HUES6 (cell line): ENCODE measurements around the gene PDC.
"Not testable (repeated sequence)": the region's sequence is repeated elsewhere in the genome, so short reads cannot be mapped to it uniquely, and the experiment has no call there.

Source experiments
- H3K27ac ChIP-seq: 2 replicates; pipeline ENCODE4 v1.7.0; 2013; ENCODE audit warnings: low read depth, mild to moderate bottlenecking, low read length, inconsistent platforms
- H3K27me3 ChIP-seq: 2 replicates; pipeline ENCODE4 v1.6.1; 2013; ENCODE audit warnings: low read length; ENCODE audit not compliant: control insufficient read depth, insufficient read depth
- H3K36me3 ChIP-seq: 2 replicates; pipeline ENCODE4 v1.6.1; 2013; ENCODE audit warnings: low read length; ENCODE audit not compliant: control insufficient read depth, insufficient read depth
- H3K4me1 ChIP-seq: 2 replicates; pipeline ENCODE4 v1.6.1; 2013; ENCODE audit warnings: low read length; ENCODE audit not compliant: control insufficient read depth, insufficient read depth
- H3K4me3 ChIP-seq: 2 replicates; pipeline ENCODE4 v1.5.1; 2013; ENCODE audit warnings: low read depth, low read length
- H3K9ac ChIP-seq: one replicate; pipeline ENCODE4 v1.6.1; 2013; ENCODE audit warnings: mild to moderate bottlenecking, low read length
- H3K9me3 ChIP-seq: 2 replicates; pipeline ENCODE4 v1.6.1; 2013; ENCODE audit warnings: low read depth, low read length; ENCODE audit not compliant: control insufficient read depth, insufficient read depth

Gene PDC

DNA sequence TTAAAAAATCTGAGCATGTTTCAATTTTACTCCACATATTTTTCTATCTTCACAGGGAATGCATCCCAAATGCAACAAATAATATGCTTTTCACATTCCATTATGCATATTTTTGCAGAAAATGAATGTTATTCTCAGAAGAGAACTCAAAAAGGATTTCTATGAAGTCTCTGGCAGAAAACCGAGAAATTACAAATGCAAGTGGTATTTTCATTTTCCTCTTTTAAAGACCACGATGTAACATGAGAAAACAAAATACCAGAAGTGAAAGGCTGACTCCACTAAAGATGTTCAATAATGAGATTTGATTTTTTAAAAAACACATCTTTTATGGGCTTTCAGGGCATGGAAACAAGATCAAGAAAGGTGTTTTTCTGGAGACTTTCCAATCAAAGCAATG, 5.0 kb upstream of the PDC start:
- 0 out of 2 replicates have a peak, but pooled peaks cover 8% of the 10 kb centered on the region for H3K4me1 ChIP-seq
- no peaks in the 10 kb centered on the region for H3K27me3 ChIP-seq
- no peak overlapping the region for H3K27ac ChIP-seq
- no peaks in the 10 kb centered on the region for H3K9me3 ChIP-seq
- no peak overlapping the region for H3K9ac ChIP-seq
- no peak overlapping the region for H3K4me3 ChIP-seq
- no peaks in the 10 kb centered on the region for H3K36me3 ChIP-seq

DNA sequence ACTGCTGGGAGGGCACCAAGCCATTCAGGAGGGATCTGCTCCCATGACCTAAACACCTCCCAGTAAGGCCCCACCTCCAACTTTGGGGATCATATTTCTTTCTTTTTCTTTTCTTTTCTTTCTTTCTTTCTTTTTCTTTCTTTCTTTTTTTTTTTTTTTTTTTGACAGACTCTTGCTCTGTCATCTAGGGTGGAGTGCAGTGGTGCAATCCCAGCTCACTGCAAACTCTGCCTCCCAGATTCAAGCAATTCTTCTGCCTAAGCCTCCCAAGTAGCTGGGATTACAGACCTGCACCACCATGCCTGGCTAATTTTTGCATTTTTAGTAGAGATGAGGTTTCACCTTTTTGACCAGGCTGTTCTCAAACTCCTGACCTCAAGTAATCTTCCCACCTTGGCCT, 4.6 kb upstream of the PDC start:
- H3K4me1 ChIP-seq = not testable (repeated sequence)

GRCh38 chr1:186463926-186464325, 3.0 kb upstream of the PDC start:
- no peaks in the 10 kb centered on the region for H3K27me3 ChIP-seq
- no peaks in the 10 kb centered on the region for H3K9me3 ChIP-seq
- H3K4me1 ChIP-seq = 0 out of 2 replicates have a peak, but pooled peaks cover 8% of the 10 kb centered on the region
- H3K36me3 ChIP-seq = no peaks in the 10 kb centered on the region
- no peak overlapping the region for H3K27ac ChIP-seq
- H3K9ac ChIP-seq = no peak overlapping the region
- no peak overlapping the region for H3K4me3 ChIP-seq

More for the DNA sequence above, 4.6 kb upstream of the PDC start:
- not testable (repeated sequence) for H3K36me3 ChIP-seq, H3K4me3 ChIP-seq, H3K27me3 ChIP-seq, H3K9ac ChIP-seq, H3K27ac ChIP-seq, H3K9me3 ChIP-seq

GRCh38 chr1:186463511-186463910, 2.6 kb upstream of the PDC start:
- H3K4me1 ChIP-seq = 0 out of 2 replicates have a peak, but pooled peaks cover 8% of the 10 kb centered on the region
- H3K27me3 ChIP-seq = no peaks in the 10 kb centered on the region
- H3K9ac ChIP-seq = no peak overlapping the region
- no peaks in the 10 kb centered on the region for H3K36me3 ChIP-seq
- no peak overlapping the region for H3K4me3 ChIP-seq
- H3K27ac ChIP-seq = no peak overlapping the region
- H3K9me3 ChIP-seq = no peaks in the 10 kb centered on the region

DNA sequence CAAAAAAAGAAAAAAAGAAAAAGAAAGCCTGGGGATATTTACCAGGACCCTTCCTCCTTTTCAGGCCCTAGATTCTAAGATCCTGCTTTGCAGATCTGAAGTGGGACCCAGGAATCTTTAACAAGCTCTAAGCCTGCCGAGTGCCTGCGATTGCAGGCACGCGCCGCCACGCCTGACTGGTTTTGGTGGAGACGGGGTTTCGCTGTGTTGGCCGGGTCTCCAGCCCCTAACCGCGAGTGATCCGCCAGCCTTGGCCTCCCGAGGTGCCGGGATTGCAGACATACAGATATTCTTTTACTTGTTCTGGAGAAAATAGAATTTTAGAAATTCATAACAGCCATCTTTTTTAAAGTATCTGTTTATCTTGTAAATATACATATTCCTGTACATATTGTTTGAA, 1.8 kb downstream of the PDC start:
- not testable (repeated sequence) for H3K4me3 ChIP-seq

DNA sequence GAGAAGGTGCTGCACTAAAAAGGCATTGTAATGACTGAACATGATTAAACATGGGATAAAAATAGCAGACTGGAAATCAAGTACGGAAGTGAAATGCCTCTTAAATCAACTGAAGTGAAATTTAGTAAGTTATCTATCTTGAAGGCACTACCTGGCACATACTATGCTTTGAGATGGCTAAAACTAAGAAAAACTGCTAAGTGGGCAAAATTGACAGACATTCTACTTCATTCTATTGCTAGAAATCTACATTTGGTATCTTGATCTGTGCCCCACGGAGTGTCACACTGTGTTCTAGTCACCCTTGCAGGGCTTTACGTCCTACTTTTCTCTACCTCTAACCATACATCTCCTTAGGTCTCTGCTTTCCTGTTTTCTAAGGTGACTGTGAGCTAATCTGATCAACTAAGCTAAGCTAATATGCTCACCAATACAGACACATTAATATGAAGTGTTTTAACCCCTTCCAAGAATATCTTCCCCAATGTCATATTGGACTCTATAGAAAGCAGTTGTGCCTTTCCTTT, 4.1 kb downstream of the PDC start:
- H3K27me3 ChIP-seq = no peaks in the 10 kb centered on the region
- H3K4me3 ChIP-seq = no peak overlapping the region
- H3K4me1 ChIP-seq = no peaks in the 10 kb centered on the region
- H3K27ac ChIP-seq = no peak overlapping the region
- no peaks in the 10 kb centered on the region for H3K9me3 ChIP-seq
- no peaks in the 10 kb centered on the region for H3K36me3 ChIP-seq
- no peak overlapping the region for H3K9ac ChIP-seq

More for the DNA sequence above, 1.8 kb downstream of the PDC start:
- not testable (repeated sequence) for H3K36me3 ChIP-seq, H3K27me3 ChIP-seq, H3K4me1 ChIP-seq, H3K9ac ChIP-seq, H3K27ac ChIP-seq, H3K9me3 ChIP-seq

- Histone ChIP-seq H3K27ac (no peak overlapping the region), H3K4me3 (no peak overlapping the region), H3K36me3 (no peaks in the 10 kb centered on the region), H3K9ac (no peak overlapping the region), H3K4me1 (no peaks in the 10 kb centered on the region), H3K27me3 (no peaks in the 10 kb centered on the region), H3K9me3 (no peaks in the 10 kb centered on the region)
Measured at GRCh38 chr1:186454981-186455380, 5.9 kb downstream of the PDC start.

DNA sequence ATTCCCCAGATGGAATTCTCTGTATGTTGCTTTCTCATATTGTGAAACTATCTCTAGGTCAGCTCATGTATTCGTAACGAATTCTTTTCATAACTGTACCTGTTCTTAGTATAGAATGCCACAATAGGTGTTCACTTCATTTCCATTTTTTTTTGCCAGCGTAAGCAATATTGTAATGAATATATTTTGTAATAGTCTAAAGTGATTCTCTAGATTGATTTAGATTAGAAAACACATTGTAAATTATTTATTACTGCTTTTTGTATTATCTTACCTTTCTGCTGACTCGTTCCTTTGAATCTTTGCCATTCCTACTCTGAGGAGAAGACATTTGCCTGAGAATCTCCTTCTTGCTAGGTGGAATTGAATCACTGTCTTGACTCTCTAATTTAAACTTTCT, 14.8 kb downstream of the PDC start:
- Histone ChIP-seq H3K27me3 (no peaks in the 10 kb centered on the region), H3K4me3 (no peak overlapping the region), H3K27ac (no peak overlapping the region), H3K4me1 (no peaks in the 10 kb centered on the region), H3K9me3 (no peaks in the 10 kb centered on the region), H3K9ac (no peak overlapping the region), H3K36me3 (no peaks in the 10 kb centered on the region)

- H3K4me3 ChIP-seq = no peak overlapping the region
- H3K9ac ChIP-seq = no peak overlapping the region
- H3K27ac ChIP-seq = no peak overlapping the region
- no peaks in the 10 kb centered on the region for H3K9me3 ChIP-seq
- H3K36me3 ChIP-seq = no peaks in the 10 kb centered on the region
- peaks cover 6% of the 10 kb centered on the region; the same call in 1 of the 2 replicates for H3K4me1 ChIP-seq
- H3K27me3 ChIP-seq = no peaks in the 10 kb centered on the region
Measured at GRCh38 chr1:186443638-186444037, 17.3 kb downstream of the PDC start.

GRCh38 chr1:186442651-186443375, 18.1 kb downstream of the PDC start:
- H3K27me3 ChIP-seq = no peaks in the 10 kb centered on the region
- peaks cover 6% of the 10 kb centered on the region; the same call in 1 of the 2 replicates for H3K4me1 ChIP-seq
- H3K9ac ChIP-seq = no peak overlapping the region
- no peaks in the 10 kb centered on the region for H3K9me3 ChIP-seq
- no peak overlapping the region for H3K27ac ChIP-seq
- H3K36me3 ChIP-seq = no peaks in the 10 kb centered on the region
- no peak overlapping the region for H3K4me3 ChIP-seq

DNA sequence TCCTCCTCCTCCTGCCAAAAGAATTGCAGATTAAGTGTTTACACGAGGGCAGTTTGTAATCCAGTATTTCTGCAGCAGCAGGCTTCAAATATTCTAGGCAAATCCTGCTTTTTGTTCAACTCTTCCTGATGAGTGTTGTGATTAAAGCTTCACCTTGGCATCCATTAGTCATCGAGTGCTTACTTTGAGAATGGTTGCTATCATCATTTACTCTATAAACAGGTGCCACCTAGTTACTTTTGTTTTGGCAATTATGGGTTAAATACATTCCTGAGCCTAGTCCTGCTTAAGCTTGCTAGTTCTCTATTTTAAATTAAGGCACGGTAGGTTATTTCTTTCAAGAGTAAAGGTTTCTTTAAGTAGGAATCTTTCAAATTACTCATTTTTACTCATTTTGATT, 20.3 kb downstream of the PDC start:
- H3K36me3 ChIP-seq = no peaks in the 10 kb centered on the region
- H3K9ac ChIP-seq = no peak overlapping the region
- H3K4me1 ChIP-seq = peaks cover 6% of the 10 kb centered on the region; the same call in 1 of the 2 replicates
- H3K4me3 ChIP-seq = no peak overlapping the region
- no peaks in the 10 kb centered on the region for H3K9me3 ChIP-seq
- no peak overlapping the region for H3K27ac ChIP-seq
- no peaks in the 10 kb centered on the region for H3K27me3 ChIP-seq
